CD4-positive, alpha-beta T cell (primary cell): ENCODE measurements around the gene DCUN1D2. TPM values are rescaled to one million over a fixed set of nuclear protein-coding genes. Genes with fewer than 3 reads are reported as not detected.

Experiments
- ATAC-seq: fragments of 200-7000 bp; cut with Tn5 transposase; one replicate; pipeline ENCODE4 v1.10.0; 2022; ENCODE audit warnings: mild to moderate bottlenecking; ENCODE audit not compliant: poor library complexity
- CTCF ChIA-PET: fragments of 350-600 bp; sonication (Branson Sonifier 250); formaldehyde crosslinking; loops from one replicate; lab custom pipeline; 2021; ENCODE audit warnings: antibody characterized with exemption, inconsistent platforms; lab: Charles Lee
- POLR2A ChIA-PET: fragments of 350-600 bp; sonication (Branson Sonifier 250); formaldehyde crosslinking; loops from one replicate; lab custom pipeline; 2021; ENCODE audit warnings: antibody characterized with exemption, inconsistent platforms; lab: Charles Lee
- DNase-seq, 14 experiments: peaks; one replicate each; pipeline ENCODE4 v3.0.0-alpha.2; 2013 to 2020; ENCODE audit warnings: mixed read lengths in 2 of 14
- H3K27ac ChIP-seq, 2 donors: one replicate each; pipeline versions ENCODE4 v1.5.1 to v1.7.0; 2013; ENCODE audit warnings: low read length in 2 of 2, low read depth in 1 of 2, mild to moderate bottlenecking in 1 of 2
- H3K27me3 ChIP-seq, 2 experiments: 1 replicate in 1 of 2; 2 replicates in 1 of 2; pipeline versions ENCODE4 v1.6.1 to v1.7.0; 2013; ENCODE audit warnings: low read length in 2 of 2, control low read depth in 1 of 2, mild to moderate bottlenecking in 1 of 2, moderate library complexity in 1 of 2; ENCODE audit not compliant: insufficient read depth in 2 of 2, control insufficient read depth in 1 of 2
- H3K36me3 ChIP-seq: one replicate; pipeline ENCODE4 v1.6.1; 2013; ENCODE audit warnings: low read length, control low read depth; ENCODE audit not compliant: insufficient read depth
- H3K4me1 ChIP-seq: one replicate; pipeline ENCODE4 v1.6.1; 2013; ENCODE audit warnings: low read length, control low read depth; ENCODE audit not compliant: insufficient read depth
- H3K4me3 ChIP-seq: one replicate; pipeline ENCODE4 v1.5.1; 2013; ENCODE audit warnings: mild to moderate bottlenecking, low read length, moderate library complexity
- H3K9me3 ChIP-seq, 2 experiments: 1 replicate in 1 of 2; 2 replicates in 1 of 2; pipeline versions ENCODE4 v1.6.1 to v1.7.0; 2013; ENCODE audit warnings: low read length in 2 of 2, mild to moderate bottlenecking in 2 of 2, control low read depth in 1 of 2, moderate library complexity in 1 of 2; ENCODE audit not compliant: control insufficient read depth in 1 of 2, insufficient read depth in 1 of 2
- H3K27ac Mint-ChIP-seq: one replicate; pipeline ENCODE4 v1.8.0; 2020; ENCODE audit warnings: mixed read lengths
- H3K27me3 Mint-ChIP-seq: one replicate; pipeline ENCODE4 v1.8.0; 2021; ENCODE audit warnings: mixed read lengths
- H3K36me3 Mint-ChIP-seq: one replicate; pipeline ENCODE4 v1.8.0; 2021; ENCODE audit warnings: low read depth, mixed read lengths
- H3K4me1 Mint-ChIP-seq: one replicate; pipeline ENCODE4 v1.8.0; 2021; ENCODE audit warnings: low read depth, mixed read lengths
- H3K4me3 Mint-ChIP-seq: one replicate; pipeline ENCODE4 v1.8.0; 2020; ENCODE audit warnings: mild to moderate bottlenecking, mixed read lengths
- H3K9me3 Mint-ChIP-seq: one replicate; pipeline ENCODE4 v1.8.0; 2020; ENCODE audit warnings: mixed read lengths
- CTCF ChIP-seq: fragments of 200-600 bp; IDR thresholded peaks from one replicate; pipeline ENCODE4 v1.8.0; 2022; ENCODE audit warnings: antibody characterized with exemption, mild to moderate bottlenecking
- intact Hi-C, 2 experiments: fragments of 100-400 bp; cut with DNase I in 1 of 2; cut with micrococcal nuclease in 1 of 2; formaldehyde crosslinking; loops; one replicate each; pipeline versions ENCODE4 v1.15.1 to v1.9.0; 2023 to 2025; cut with DNase I, micrococcal nuclease
- total RNA-seq, 174 experiments: library from RNA in 2 of 174; stranded (reverse) in 2 of 174; gene quantifications; one replicate each; pipeline ENCODE4 v1.2.3 and lab custom pipeline; 2021 to 2026

The DCUN1D2 gene
- total RNA-seq, 2 experiments from 2014 or later: 16.2 to 18.9 TPM

- ChIA-PET CTCF (no interaction called here), POLR2A (no interaction called here)
- Mint-ChIP-seq H3K27me3 (no peaks in the 10 kb centered on the region), H3K9me3 (no peaks in the 10 kb centered on the region), H3K4me1 (no peaks in the 10 kb centered on the region), H3K4me3 (no peak overlapping the region), H3K36me3 (no peaks in the 10 kb centered on the region), H3K27ac (no peak overlapping the region)
- no peaks in the 10 kb centered on the region for H3K36me3 ChIP-seq
- intact Hi-C loops: no loop called here
- no peaks in the 10 kb centered on the region for H3K4me1 ChIP-seq
- peaks cover 0 to 5% of the 10 kb centered on the region in 2 experiments for H3K9me3 ChIP-seq
- H3K27ac ChIP-seq: no peak overlapping the region
- ATAC-seq: no peak
- no peak for TF ChIP-seq CTCF
- no peak for DNase-seq
- peaks cover 0 to 3% of the 10 kb centered on the region in 2 experiments for H3K27me3 ChIP-seq
- H3K4me3 ChIP-seq: no peak overlapping the region
Observed at GRCh38 chr13:113418722-113419049, 71.8 kb downstream of the DCUN1D2 start.

- TF ChIP-seq CTCF: no peak
- Histone ChIP-seq H3K4me1 (no peaks in the 10 kb centered on the region), H3K27me3 (peaks cover 0 to 3% of the 10 kb centered on the region in 2 experiments), H3K27ac (no peak overlapping the region), H3K9me3 (peaks cover 0 to 9% of the 10 kb centered on the region in 2 experiments), H3K36me3 (no peaks in the 10 kb centered on the region), H3K4me3 (no peak overlapping the region)
- Mint-ChIP-seq H3K4me1 (no peaks in the 10 kb centered on the region), H3K9me3 (peaks cover 1% of the 10 kb centered on the region), H3K36me3 (no peaks in the 10 kb centered on the region), H3K4me3 (no peak overlapping the region), H3K27me3 (no peaks in the 10 kb centered on the region), H3K27ac (no peak overlapping the region)
- POLR2A ChIA-PET: no interaction called here
- ATAC-seq (no peak), DNase-seq (no peak)
- intact Hi-C loops: no loop called here
- CTCF ChIA-PET: no interaction called here
Observed at GRCh38 chr13:113417836-113418721, 72.4 kb downstream of the DCUN1D2 start.

- Mint-ChIP-seq H3K4me3 (no peak overlapping the region), H3K4me1 (no peaks in the 10 kb centered on the region), H3K27me3 (no peaks in the 10 kb centered on the region), H3K9me3 (peaks cover 2% of the 10 kb centered on the region), H3K27ac (no peak overlapping the region), H3K36me3 (no peaks in the 10 kb centered on the region)
- no peaks in the 10 kb centered on the region for H3K36me3 ChIP-seq
- ChIA-PET CTCF (no interaction called here), POLR2A (no interaction called here)
- peaks cover 0 to 18% of the 10 kb centered on the region in 2 experiments for H3K9me3 ChIP-seq
- no peak for DNase-seq
- no peak overlapping the region for H3K27ac ChIP-seq
- peaks cover 0 to 3% of the 10 kb centered on the region in 2 experiments for H3K27me3 ChIP-seq
- intact Hi-C loops: no loop called here
- H3K4me1 ChIP-seq: no peaks in the 10 kb centered on the region
- no peak for ATAC-seq
- no peak overlapping the region for H3K4me3 ChIP-seq
- TF ChIP-seq CTCF: no peak
Observed at GRCh38 chr13:113417008-113417751, 73.3 kb downstream of the DCUN1D2 start.
